ENCODE measurements around the gene ZNF155. TPM values are rescaled to one million over a fixed set of nuclear protein-coding genes. Genes with fewer than 3 reads are reported as not detected.

ZNF155 gene
- total RNA-seq, 1 experiment from 2014 or later = 3.2 TPM

- DNase-seq (ENCODE audit: low spot score) = peak; percentile 54
Observed at GRCh38 chr19:44003461-44004009, 19.5 kb downstream of the ZNF155 start.

- no peak for DNase-seq (ENCODE audit: low spot score)
Observed at GRCh38 chr19:44005973-44006372, 22.0 kb downstream of the ZNF155 start.

- no peak for DNase-seq (ENCODE audit: low spot score)
Observed at GRCh38 chr19:44007473-44007872, 23.5 kb downstream of the ZNF155 start.

GRCh38 chr19:44010468-44010867 lies 26.5 kb downstream of the ZNF155 start:
- no peak for DNase-seq (ENCODE audit: low spot score)

GRCh38 chr19:44019498-44019897 lies 35.5 kb downstream of the ZNF155 start:
- no peak for DNase-seq (ENCODE audit: low spot score)

- DNase-seq (ENCODE audit: low spot score) = no peak
Observed at GRCh38 chr19:44021221-44021620, 37.2 kb downstream of the ZNF155 start.

GRCh38 chr19:44024900-44025216 lies 40.9 kb downstream of the ZNF155 start:
- DNase-seq (ENCODE audit: low spot score) = no peak

GRCh38 chr19:44025217-44025936 lies 41.4 kb downstream of the ZNF155 start, which contains the start of gene ZNF222:
Gene ZNF222 (plus strand): TSS chr19:44025379. CDS start chr19:44025437, 58 bp downstream.
- DNase-seq (ENCODE audit: low spot score) = peak; percentile 90

GRCh38 chr19:44026622-44027021 lies 42.6 kb downstream of the ZNF155 start:
- no peak for DNase-seq (ENCODE audit: low spot score)

- no peak for DNase-seq (ENCODE audit: low spot score)
Observed at GRCh38 chr19:44032001-44032610, 48.1 kb downstream of the ZNF155 start.

- no peak for DNase-seq (ENCODE audit: low spot score)
Observed at GRCh38 chr19:44042147-44042546, 58.2 kb downstream of the ZNF155 start.

Small RNAs within 50 kb of the gene (small RNA-seq; reads per million reads assigned to genes)
- gene AC006213.5 = not detected

Other genes with a start within 250 kb of the ZNF155 start
- gene SMG9, start 229.2 kb upstream of the ZNF155 start, total RNA-seq (2014; rRNA removed; shearing (Covaris generic)) = 89.4 and 99.7 TPM in 2 replicates
- 0.44 TPM in 1 of 2 replicates, not detected in the other for gene KCNN4, start 203.2 kb upstream of the ZNF155 start, total RNA-seq (2014; rRNA removed; shearing (Covaris generic))
- 0.05 and 0.23 TPM in 2 replicates for gene LYPD5, start 181.7 kb upstream of the ZNF155 start, total RNA-seq (2014; rRNA removed; shearing (Covaris generic))
- gene ZNF283, start 156.9 kb upstream of the ZNF155 start, total RNA-seq (2014; rRNA removed; shearing (Covaris generic)) = 5.1 and 10.9 TPM in 2 replicates
- gene ZNF404, start 100.2 kb upstream of the ZNF155 start, total RNA-seq (2014; rRNA removed; shearing (Covaris generic)) = not detected in 2 replicates
- gene ZNF45, start 48.9 kb upstream of the ZNF155 start, total RNA-seq (2014; rRNA removed; shearing (Covaris generic)) = 8.4 and 9.3 TPM in 2 replicates
- 0.68 and 0.97 TPM in 2 replicates for gene ZNF221, start 33.0 kb upstream of the ZNF155 start, total RNA-seq (2014; rRNA removed; shearing (Covaris generic))
- 0.53 and 1.8 TPM in 2 replicates for gene ZNF230, start 18.8 kb downstream of the ZNF155 start, total RNA-seq (2014; rRNA removed; shearing (Covaris generic))
- 1.8 and 2.0 TPM in 2 replicates for gene ZNF222, start 41.2 kb downstream of the ZNF155 start, total RNA-seq (2014; rRNA removed; shearing (Covaris generic))
- gene ZNF223, start 67.8 kb downstream of the ZNF155 start, total RNA-seq (2014; rRNA removed; shearing (Covaris generic)) = 2.3 and 2.7 TPM in 2 replicates
- gene ZNF284, start 88.0 kb downstream of the ZNF155 start, total RNA-seq (2014; rRNA removed; shearing (Covaris generic)) = 0.38 and 0.63 TPM in 2 replicates
- gene ZNF224, start 110.2 kb downstream of the ZNF155 start, total RNA-seq (2014; rRNA removed; shearing (Covaris generic)) = 9.7 and 17.3 TPM in 2 replicates
- 0.44 and 0.64 TPM in 2 replicates for gene ZNF225, start 129.2 kb downstream of the ZNF155 start, total RNA-seq (2014; rRNA removed; shearing (Covaris generic))
- 2.0 and 4.6 TPM in 2 replicates for gene ZNF234, start 157.4 kb downstream of the ZNF155 start, total RNA-seq (2014; rRNA removed; shearing (Covaris generic))
- gene ZNF226, start 180.9 kb downstream of the ZNF155 start, total RNA-seq (2014; rRNA removed; shearing (Covaris generic)) = 9.0 and 18.4 TPM in 2 replicates
- gene ZNF227, start 228.3 kb downstream of the ZNF155 start, total RNA-seq (2014; rRNA removed; shearing (Covaris generic)) = 8.1 and 10.7 TPM in 2 replicates

Measured in HT-29 (cell line).